GM23338 (cell line): Measurements from ENCODE around the gene TBX1.

ENCODE experiments used
- CREB1 ChIP-seq: fragments of 250-450 bp; sonication (Bioruptor Pico); IDR thresholded peaks from 2 replicates; pipeline ENCODE4 v1.5.0; 2020; ENCODE audit warnings: low read depth, mild to moderate bottlenecking, moderate library complexity
- JUNB ChIP-seq: IDR thresholded peaks from one replicate; pipeline ENCODE4 v1.6.1; 2016; ENCODE audit warnings: antibody characterized with exemption; ENCODE audit not compliant: unreplicated experiment
- POLR2AphosphoS5 ChIP-seq: IDR thresholded peaks from 2 replicates; pipeline ENCODE4 v1.6.1; 2016; ENCODE audit warnings: antibody characterized with exemption, low read depth
- REST ChIP-seq: IDR thresholded peaks from one replicate; pipeline ENCODE4 v1.6.1; 2018; ENCODE audit warnings: antibody characterized with exemption; ENCODE audit not compliant: unreplicated experiment
- TF ChIP-seq, protein P1 (sequence below), 2 experiments: fragments of 200-600 bp in 1 of 2; sonication (generic) in 1 of 2; conservative IDR thresholded peaks; 2 replicates each; pipeline versions ENCODE4 v1.5.1 to v1.6.1; 2016 to 2017; ENCODE audit warnings: antibody characterized with exemption in 2 of 2, low read depth in 2 of 2, mild to moderate bottlenecking in 2 of 2, moderate library complexity in 1 of 2

GRCh38 chr22:19793661-19794310, 33.2 kb downstream of the TBX1 start:
- TF ChIP-seq POLR2AphosphoS5 = no peak
- TF ChIP-seq, protein P1, sequence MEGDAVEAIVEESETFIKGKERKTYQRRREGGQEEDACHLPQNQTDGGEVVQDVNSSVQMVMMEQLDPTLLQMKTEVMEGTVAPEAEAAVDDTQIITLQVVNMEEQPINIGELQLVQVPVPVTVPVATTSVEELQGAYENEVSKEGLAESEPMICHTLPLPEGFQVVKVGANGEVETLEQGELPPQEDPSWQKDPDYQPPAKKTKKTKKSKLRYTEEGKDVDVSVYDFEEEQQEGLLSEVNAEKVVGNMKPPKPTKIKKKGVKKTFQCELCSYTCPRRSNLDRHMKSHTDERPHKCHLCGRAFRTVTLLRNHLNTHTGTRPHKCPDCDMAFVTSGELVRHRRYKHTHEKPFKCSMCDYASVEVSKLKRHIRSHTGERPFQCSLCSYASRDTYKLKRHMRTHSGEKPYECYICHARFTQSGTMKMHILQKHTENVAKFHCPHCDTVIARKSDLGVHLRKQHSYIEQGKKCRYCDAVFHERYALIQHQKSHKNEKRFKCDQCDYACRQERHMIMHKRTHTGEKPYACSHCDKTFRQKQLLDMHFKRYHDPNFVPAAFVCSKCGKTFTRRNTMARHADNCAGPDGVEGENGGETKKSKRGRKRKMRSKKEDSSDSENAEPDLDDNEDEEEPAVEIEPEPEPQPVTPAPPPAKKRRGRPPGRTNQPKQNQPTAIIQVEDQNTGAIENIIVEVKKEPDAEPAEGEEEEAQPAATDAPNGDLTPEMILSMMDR (conservative IDR thresholded peaks at IDR 0.05; ENCODE audit: low read depth in 2 of 2) = no peak
- TF ChIP-seq REST = no peak
- no peak for TF ChIP-seq CREB1 (CRISPR knock-in tag)
- no peak for TF ChIP-seq JUNB
